NCI-H345 (cell line): Measurements from ENCODE around the gene MYB.
"Not testable (repeated sequence)": the region's sequence is repeated elsewhere in the genome, so short reads cannot be mapped to it uniquely, and the experiment has no call there.

Experiments used
- DNase-seq: peaks from one replicate; lab custom pipeline; 2025; lab: John Stamatoyannopoulos, UW

Gene MYB

DNA sequence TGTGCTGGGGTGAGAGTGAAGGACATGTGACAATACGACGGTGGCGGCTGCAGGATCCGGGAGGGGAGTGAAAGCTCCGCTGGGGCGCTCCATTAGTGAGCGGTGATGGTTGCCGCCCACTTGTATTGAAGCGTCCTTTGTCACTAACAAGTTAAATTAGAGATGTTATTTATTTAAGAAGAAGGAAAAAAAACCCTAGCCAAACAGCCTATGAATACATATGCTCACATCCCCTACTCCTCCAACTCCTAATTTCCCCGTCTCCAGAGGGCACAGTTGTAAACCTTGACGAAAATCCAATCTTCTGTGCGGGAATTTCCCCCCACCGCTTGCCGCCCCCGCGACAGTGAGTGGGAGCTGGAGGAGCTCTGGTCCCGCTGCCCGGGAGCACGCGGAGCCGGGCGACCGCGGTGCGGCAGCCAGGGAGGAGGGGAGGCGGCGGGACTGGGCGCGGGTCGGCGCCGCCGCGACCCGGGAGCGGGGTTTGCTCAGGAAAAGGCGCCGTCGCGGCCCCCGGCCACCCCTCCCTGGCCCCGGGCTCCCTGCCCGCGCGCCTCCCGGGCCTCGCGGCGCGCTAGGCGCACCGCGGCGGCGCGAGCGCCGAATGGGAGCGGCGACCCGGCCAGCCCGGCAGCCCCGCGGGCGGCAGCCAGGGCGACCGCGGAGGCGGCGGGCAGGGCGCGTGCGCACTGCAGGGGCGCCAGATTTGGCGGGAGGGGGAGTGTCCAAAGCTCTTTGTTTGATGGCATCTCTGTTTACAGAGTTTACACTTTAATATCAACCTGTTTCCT lies at the start of gene MYB:
TSS of gene MYB (plus strand) at position 767 of the 791 bp plus-strand sequence. CDS start 206 bp downstream, outside the sequence.
- DNase-seq: peak; percentile 85

DNA sequence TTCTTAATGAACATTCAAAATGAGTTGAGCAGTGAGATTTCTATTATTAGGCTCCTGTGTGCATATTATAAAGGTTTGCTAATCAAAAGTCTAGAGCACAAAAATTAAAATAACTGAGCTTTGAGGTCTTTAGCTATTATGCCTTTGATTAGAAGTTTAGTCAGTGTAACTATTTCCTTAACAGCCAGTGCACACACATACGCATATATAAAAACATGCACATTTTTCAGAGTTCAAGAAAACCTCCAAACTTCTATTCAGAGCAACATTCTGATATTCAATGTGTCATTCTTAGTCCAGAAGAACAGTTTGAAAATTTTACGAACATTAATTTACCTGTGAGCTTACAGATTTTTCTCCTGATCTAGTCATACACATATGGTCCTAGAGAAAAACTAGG lies 48.3 kb upstream of the MYB start:
- DNase-seq: no peak

GRCh38 chr6:135135835-135136234 lies 45.3 kb upstream of the MYB start:
- DNase-seq: no peak

GRCh38 chr6:135137826-135138225 lies 43.3 kb upstream of the MYB start:
- DNase-seq: no peak

- no peak for DNase-seq
These were observed 39.9 kb upstream of the MYB start for GRCh38 chr6:135141182-135141581.

DNA sequence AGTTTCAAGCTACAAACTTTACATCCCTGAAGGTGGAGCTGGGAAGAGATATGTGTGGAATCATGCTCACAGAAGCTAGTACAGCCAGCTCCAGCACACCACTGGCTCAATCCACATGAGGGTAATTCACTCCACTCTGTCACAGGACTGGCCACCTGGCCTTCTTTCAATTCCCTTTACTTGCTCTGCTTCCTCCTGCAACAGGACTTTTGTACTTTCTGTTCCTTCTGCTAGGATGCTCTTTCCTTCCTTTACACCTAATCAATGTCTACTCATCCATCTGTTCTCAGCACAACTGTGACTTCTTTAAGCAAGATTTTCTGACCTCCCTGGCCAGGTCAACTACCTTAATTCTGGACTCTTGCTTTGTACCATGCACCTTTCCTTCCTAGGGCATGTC lies 39.4 kb upstream of the MYB start:
- no peak for DNase-seq

GRCh38 chr6:135142232-135142631 lies 38.9 kb upstream of the MYB start:
- not testable (repeated sequence) for DNase-seq

DNA sequence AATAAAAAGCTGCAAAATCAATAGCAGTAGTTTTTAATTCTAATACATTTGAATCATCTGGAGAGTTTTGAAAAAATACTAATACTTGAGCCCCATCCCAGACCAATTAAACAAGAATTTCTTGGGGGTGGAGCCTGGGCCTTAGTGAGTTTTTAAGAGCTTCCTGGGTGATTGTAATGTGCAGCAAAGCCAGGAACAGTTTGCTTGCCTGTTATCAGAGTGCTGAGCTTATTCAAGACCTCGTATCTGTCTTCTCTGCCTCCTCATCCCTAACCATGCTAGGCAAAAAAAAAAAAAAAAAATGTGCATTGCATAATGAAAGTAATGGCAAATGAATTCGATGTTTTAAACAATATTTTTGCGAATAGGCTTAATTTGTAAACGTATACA lies 36.4 kb upstream of the MYB start:
- DNase-seq: no peak

- DNase-seq: peak; percentile 25
These were observed 35.9 kb upstream of the MYB start for GRCh38 chr6:135145063-135145800.

GRCh38 chr6:135146162-135146934 lies 34.8 kb upstream of the MYB start:
- peak; percentile 33 for DNase-seq

- DNase-seq: no peak
These were observed 33.2 kb upstream of the MYB start for GRCh38 chr6:135147637-135148592.

DNA sequence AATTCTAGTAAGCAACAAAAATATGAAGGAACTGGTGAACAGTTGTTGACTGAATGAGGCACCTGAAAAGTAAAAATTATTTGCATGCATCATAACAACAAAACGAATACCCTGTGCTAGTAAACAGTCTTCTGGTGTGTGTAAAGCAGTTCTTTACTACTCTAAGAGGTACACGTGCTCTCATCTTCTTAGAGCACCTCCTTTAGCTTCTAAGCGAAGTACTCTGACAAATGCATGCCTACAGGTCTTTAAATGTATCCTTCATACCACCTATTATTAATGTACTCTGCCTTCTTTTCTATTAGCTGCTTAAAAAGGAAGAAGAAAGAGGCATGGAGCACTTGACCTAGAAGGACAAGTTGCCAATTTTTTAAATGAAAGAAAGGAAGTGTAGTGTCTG lies 32.2 kb upstream of the MYB start:
- no peak for DNase-seq

GRCh38 chr6:135149376-135149775 lies 31.7 kb upstream of the MYB start:
- DNase-seq: no peak

- DNase-seq: not testable (repeated sequence)
These were observed 30.6 kb upstream of the MYB start for GRCh38 chr6:135150481-135150880.

GRCh38 chr6:135154125-135154524 lies 27.0 kb upstream of the MYB start:
- not testable (repeated sequence) for DNase-seq

GRCh38 chr6:135158397-135158796 lies 22.7 kb upstream of the MYB start:
- DNase-seq: no peak

- DNase-seq: no peak
These were observed 21.6 kb upstream of the MYB start for GRCh38 chr6:135159531-135159930.

DNA sequence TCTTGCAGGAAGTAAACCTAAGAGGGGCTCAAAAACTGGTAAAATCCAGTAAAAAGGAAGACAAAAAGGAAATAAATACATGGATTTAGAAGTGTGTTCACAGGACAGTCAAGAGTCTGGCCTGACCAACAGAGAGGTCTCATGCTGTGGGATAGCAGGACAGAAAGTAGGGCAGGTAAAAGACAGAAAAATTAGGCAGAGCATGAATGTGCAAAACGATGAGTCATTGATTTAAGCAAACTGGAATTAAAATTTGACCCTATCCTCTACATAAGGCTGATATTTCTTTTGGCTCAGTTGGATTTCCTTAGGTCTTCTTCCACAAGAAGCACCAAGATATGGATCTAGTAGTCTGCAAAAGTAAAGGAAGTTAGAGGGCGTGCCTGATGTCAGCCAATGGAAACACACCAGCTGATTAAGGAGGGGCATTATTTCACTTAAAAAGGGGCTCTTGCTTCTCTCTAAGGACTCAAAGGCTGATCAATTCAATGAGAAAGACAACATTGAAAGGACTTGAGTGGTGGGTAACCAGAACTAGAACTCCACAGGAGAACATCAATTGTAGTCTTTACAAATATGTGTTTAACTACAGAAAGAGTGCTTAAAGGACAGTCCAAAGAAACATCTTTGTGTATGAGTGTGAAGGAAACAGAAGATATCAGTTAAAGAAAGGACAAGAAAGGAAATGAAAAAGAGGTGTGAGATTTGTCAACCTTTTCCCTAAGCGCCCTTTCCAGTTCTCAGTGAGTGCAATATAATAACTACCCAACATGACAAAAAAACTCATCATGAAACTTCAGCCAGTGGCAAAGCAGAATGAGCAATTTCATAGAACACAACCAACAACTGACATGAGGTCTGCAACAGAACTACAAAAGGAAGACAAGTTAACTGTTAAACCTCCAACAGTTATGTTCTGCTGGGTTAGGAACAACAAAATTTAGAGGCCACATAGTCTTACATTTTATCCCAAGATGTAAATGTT lies 19.4 kb upstream of the MYB start:
- DNase-seq: no peak

DNA sequence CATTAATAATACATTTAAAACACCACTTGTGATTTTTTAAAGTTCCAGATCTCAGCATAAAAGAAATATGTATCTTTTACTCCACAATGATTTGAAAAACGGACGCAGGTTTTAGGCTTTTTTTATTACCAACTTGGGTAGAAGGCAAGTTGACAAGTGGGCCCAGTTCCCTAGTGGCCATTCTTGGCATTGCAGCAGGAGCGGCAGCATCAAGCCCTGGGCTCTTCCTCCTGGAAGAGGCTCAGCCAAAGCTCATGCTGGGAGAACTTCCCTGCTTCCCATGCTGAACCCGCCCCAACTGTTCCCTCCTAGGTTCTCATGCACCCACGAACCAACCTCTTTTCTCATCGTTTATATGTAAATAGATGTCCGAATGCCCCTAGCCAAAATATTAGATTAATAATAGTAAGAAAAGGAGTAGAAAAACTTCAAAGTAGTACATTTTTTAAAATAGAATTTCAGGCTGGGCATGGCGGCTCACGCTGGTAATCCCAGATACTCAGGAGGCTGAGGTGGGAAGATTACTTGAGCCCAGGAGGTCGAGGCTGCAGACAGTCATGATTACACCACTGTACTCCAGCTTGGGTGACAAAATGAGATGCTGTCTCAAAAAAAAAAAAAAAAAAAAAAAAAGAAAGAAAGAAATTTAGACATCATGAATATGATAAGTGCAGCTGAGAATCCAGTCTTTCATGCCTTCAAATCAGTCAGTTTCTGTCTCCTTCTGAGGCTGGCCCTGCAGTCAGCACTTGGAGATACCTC lies 18.2 kb upstream of the MYB start:
- no peak for DNase-seq

- DNase-seq: no peak
These were observed 17.7 kb upstream of the MYB start for GRCh38 chr6:135163440-135163738.
